AG10803 (cell line): ENCODE measurements around the gene RPL18A.
A peak's percentile ranks its signal among the peaks of the same experiment; 100 is the strongest.

Experiments used
- DNase-seq: peaks from one replicate; pipeline ENCODE4 v3.0.0; 2010; ENCODE audit warnings: low read depth
- H3K4me3 ChIP-seq: 2 replicates; pipeline ENCODE4 v1.5.1; 2011; ENCODE audit warnings: mild to moderate bottlenecking, low read length, control low read depth
- CTCF ChIP-seq: conservative IDR thresholded peaks from 2 replicates; pipeline ENCODE4 v1.5.1; 2011; ENCODE audit warnings: mild to moderate bottlenecking, low read length, control low read depth, inconsistent platforms

RPL18A gene

GRCh38 chr19:17859533-17860330 is at the start of gene RPL18A:
TSS of gene RPL18A (plus strand) at chr19:17859910. CDS start at chr19:17859957, 47 bp downstream.
- DNase-seq: peak; percentile 100
- peak within 1 kb of the TSS; percentile 100 for H3K4me3 ChIP-seq
- peak; percentile 77 for TF ChIP-seq CTCF

- DNase-seq: no peak
- no peak overlapping the region for H3K4me3 ChIP-seq
- TF ChIP-seq CTCF: no peak
Observed at GRCh38 chr19:17811103-17811502, 48.6 kb upstream of the RPL18A start.

- no peak for TF ChIP-seq CTCF
- H3K4me3 ChIP-seq: no peak overlapping the region
- no peak for DNase-seq
Observed at GRCh38 chr19:17811681-17812080, 48.0 kb upstream of the RPL18A start.

- no peak for TF ChIP-seq CTCF
- no peak overlapping the region for H3K4me3 ChIP-seq
- no peak for DNase-seq
Observed at GRCh38 chr19:17812099-17812498, 47.6 kb upstream of the RPL18A start.

GRCh38 chr19:17817668-17818363 is 41.9 kb upstream of the RPL18A start:
- no peak for TF ChIP-seq CTCF
- no peak overlapping the region for H3K4me3 ChIP-seq
- no peak for DNase-seq

GRCh38 chr19:17821190-17821589 is 38.5 kb upstream of the RPL18A start, which contains the start of gene INSL3:
TSS of gene INSL3 (minus strand) at chr19:17821519. CDS start at chr19:17821506, 13 bp downstream.
- TF ChIP-seq CTCF: no peak
- no peak within 1 kb of the TSS for H3K4me3 ChIP-seq
- no peak for DNase-seq
